ENCODE results near the gene CUEDC1.
"Not testable (repeated sequence)": the region's sequence is repeated elsewhere in the genome, so short reads cannot be mapped to it uniquely, and the experiment has no call there.

CUEDC1 gene

DNA sequence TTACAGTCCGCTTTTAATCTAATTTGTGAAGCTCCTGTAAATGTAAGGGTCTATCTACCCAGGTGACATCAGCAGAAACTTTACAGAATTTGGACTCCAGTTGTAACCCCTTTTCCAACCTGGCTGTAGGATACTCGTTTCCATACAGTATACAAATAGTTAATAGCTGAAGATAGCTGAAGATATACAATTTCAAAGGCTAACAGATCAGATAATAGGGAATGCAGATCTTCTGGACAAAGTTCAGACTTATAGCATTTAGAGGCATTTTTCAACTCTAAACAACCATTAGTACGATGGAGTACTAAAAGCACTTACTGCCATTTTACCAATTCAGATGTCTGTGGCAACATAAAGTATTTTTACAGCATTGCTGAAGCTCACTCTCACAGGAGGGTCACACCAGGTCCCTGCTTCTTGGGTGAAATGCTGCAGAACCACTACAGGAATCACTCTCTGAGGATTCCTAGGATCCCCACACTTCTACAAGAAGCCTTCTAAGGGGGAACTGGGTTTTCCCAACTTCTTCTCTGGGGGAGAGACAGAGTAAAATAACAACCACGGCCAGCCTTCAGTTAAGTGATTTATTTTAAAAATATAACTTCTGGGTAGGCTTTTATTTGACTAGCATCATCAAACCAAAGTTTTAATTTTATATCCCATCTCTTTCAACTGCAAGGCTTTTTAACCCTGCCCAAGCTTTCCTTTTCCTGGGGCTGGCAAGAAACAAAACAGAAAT, 29.9 kb upstream of the CUEDC1 start:
- no peak for DNase-seq

- DNase-seq, result no peak
These were observed 29.2 kb upstream of the CUEDC1 start for GRCh38 chr17:57984261-57984890.

- DNase-seq, result no peak
These were observed 28.2 kb upstream of the CUEDC1 start for GRCh38 chr17:57983446-57983845.

DNA sequence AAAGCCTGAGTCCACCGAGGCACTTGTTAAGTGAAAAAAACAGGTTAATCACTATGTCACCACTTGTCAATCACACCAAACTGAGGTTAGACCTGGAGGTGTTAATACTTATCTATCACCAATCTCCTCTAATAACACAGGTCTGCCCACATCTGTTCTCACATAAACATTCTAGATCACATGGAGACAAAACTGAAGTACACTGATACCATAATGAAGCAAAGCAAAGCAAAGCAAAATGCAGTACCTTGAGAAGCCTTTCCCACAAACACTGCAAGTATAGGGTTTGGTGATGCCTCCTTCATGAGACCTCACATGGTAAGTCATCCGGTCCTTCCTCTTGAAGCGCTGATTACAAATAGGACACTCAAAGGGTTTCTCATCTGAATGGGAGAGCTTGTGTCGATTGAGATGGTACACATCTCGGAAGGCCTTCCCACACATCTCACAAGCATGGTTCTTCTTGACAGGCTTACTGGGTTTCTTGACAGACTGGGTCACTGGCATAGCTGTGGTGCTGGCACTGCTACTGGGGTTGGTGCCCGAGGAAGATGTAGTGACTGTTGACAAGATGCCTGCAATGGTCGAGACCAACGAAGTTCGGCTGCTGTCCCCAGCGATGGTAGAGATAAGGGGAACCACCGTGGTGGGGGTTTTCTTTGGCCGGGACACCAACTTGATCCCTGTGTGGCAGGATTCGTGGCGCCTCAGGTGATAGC, 27.4 kb upstream of the CUEDC1 start:
- no peak for DNase-seq

GRCh38 chr17:57980522-57980921, 25.3 kb upstream of the CUEDC1 start:
- no peak for DNase-seq

DNA sequence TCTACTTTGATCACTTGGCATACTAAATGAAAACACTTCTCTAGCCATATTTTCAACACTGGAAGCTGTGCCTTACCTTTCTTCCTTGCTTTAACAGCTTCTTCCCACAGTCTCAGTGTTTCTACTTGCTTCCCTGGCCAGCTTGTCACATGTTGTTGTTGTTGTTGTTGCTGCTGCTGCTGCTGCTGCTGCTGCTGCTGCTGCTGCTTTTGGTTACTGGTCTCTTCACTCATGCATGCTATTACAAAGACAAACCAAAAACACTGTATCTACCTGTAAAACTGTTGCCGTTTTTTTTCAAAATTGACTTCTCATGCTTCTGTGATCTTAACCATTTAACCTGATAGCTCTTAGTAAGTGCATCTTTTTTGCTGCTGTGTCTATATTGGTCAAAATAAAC, 23.9 kb upstream of the CUEDC1 start:
- no peak for DNase-seq

DNA sequence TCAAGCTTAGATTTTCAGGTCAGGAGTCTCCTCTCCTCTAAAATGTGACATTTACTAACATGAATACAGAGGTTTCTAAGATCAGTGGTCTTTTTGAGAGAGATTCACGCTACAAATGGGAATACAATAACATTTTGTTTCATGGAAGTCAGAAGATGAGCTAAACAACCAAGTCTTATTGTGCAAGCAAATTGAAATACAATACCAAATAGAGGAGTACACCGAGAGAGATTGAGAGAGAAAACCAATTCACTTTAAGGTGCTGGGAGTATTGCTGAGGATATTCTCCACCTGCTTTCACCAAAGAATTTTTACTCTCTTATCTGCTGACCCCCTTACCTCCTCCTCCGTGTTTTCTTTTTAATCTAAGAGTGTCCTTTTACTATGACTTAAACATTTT, 21.4 kb upstream of the CUEDC1 start:
- DNase-seq, result no peak

DNA sequence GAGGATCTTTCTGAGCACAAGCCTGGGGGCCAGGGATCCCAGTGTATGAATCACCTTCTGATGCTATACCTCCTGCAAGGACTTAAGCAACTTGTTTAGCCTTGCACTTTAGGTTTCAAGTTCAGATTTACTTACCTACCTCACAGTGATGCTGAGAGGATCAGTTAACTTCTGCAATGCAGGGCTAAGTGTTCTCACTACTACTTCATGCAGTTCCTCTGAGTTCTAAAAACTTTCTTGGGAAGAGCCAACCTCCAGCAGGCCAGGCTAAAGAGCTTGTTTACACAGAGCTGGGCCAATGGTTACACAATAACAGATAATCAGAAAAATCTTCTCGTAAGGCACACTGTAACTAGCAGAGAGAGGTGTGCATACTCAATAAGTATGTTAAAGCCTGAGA, 19.8 kb upstream of the CUEDC1 start:
- DNase-seq, result no peak

DNA sequence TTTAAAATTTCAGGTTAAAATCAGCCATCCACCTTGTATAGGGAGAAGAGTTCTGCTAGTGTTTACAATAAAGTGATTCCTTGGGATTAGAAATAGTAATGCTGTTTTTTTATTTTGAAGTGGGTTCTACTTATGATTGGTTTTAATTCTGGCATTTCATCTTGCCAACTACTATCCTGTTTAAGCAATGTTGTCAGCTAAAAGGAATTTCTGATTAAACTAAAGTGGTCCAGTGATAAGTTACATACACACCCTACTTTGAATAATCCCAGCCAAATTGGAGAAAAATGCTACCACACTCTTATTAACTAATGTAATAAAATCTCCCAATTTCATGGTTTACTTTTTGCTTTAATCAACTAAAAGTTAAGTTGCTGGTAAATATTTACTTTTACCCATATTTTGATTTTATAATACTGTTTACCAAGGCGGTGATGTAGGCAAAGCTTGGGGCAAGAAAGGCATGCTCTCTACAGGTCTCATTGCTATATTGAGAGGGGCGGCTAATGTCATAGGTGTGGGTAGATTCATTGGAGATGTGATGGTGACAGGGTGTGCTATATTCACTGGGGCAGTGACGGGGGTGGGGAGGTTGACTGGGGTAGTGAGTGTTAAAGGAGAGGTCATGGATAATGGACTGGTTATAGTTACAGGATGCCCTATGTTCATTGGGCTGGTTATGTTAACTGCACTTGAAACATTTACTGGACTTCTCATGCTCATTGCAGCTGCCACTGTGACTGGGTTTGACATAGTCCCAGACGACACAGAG, 19.0 kb upstream of the CUEDC1 start:
- not testable (repeated sequence) for DNase-seq

DNA sequence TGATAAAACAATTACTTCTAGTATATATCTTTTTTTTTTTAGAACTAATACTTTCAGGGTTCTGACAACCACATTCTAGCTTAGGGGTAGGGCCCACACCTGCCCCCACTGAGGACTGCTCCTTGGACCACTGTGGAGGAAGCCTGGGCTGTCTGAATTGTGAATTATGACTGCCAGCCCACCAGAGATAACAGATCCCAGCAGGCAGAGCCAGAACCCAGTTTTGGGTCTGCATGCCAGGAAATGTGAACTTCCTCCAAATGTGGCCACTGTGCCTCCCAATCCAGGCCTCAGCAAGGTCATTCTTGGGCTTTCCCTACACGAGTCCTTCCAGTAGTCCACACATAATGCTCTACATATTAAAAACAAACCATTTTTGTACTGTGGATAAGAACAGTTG, 16.9 kb upstream of the CUEDC1 start:
- no peak for DNase-seq

- DNase-seq, result no peak
These were observed 16.4 kb upstream of the CUEDC1 start for GRCh38 chr17:57971572-57971971.

- no peak for DNase-seq
These were observed 15.5 kb upstream of the CUEDC1 start for GRCh38 chr17:57970710-57971109.

DNA sequence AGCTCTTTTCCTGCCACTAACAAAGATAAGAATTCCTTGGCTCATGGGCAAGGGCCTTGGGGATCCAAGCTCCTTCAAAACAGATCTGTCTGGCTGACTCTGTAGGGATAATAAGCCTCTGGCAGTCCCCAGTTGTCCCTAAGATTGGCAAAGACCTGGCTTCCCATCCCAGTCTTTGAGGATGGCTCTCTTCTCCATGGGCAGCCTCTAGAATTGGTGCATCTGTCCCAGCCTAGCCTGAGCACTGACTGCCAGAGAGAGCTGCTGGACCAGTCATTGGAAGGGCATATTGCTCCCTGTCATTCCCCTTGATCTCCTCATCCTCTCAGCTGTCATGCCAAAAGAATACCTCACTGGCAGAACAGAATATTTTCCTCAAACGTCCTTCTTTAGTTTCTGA, 13.2 kb upstream of the CUEDC1 start:
- DNase-seq, result no peak

DNA sequence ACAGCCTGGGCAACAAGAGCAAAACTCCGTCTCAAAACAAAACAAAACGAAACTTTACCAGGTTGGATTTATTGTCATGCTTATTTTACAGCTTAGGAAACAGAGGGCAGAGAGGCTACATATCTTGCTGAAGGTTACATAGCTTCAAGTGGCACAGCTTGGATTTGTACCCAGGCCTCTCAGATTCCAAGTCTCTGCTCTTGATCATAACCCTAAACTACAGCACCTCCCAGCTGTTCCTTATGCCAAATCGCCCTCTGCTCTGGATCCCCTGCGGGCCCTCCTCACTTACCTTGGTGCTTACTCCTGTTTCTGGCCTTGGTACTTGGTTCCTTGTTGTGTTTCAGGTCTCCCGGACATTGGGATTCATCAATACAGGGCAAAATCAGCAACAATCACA, 11.7 kb upstream of the CUEDC1 start:
- DNase-seq, result no peak

GRCh38 chr17:57966246-57966645, 11.0 kb upstream of the CUEDC1 start:
- no peak for DNase-seq

DNA sequence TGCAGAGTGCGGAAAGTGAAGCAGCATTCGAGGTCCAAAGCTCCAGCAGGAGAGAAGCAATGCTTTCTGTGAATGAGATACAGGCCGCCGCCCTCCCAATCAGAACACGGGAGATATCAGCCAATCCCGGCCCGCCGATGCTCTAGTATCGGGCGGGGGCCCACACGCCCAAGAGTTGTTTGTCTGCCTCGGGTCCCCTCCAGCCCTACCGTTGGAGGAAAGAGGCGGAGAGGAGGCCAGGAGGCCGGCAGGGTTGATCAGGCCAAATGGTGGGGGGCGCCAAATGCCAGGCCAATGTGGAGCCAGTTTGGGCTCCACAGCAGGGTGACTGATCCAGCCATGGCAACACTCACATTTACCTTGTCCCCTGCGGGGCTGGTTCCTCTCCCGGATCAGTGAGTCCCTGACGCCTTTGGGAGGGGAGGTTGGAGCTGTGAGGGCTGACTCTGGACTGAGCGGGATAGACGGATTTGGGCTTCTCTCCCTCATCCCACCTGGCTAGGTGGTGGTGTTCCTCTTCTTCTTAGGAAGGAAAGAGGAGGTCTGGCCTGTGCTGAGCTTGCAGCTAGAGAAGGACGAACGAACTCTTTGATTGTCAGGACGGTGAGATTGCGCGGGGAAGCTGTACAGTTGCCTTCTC, 10.4 kb upstream of the CUEDC1 start:
- no peak for DNase-seq

DNA sequence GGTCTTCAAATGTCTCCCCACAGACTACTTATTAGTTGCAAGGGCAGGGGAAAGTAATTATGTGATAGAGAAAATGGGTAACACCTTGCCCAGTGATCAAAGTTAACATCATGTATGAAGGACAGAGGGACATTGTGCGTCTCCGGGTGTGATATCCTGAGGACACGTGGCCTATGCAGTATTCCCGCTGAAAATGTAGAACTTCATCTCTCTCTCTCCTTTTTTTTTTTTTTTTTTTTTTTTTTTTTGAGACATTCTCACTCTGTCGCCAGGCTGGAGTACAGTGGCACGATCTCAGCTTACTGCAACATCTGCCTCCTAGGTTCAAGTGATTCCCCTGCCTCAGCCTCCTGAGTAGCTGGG, 7.9 kb upstream of the CUEDC1 start:
- no peak for DNase-seq

GRCh38 chr17:57962279-57963148, 7.3 kb upstream of the CUEDC1 start:
- DNase-seq, result no peak

GRCh38 chr17:57959929-57960328, 4.7 kb upstream of the CUEDC1 start:
- DNase-seq, result no peak

GRCh38 chr17:57958391-57958790, 3.2 kb upstream of the CUEDC1 start:
- not testable (repeated sequence) for DNase-seq

DNA sequence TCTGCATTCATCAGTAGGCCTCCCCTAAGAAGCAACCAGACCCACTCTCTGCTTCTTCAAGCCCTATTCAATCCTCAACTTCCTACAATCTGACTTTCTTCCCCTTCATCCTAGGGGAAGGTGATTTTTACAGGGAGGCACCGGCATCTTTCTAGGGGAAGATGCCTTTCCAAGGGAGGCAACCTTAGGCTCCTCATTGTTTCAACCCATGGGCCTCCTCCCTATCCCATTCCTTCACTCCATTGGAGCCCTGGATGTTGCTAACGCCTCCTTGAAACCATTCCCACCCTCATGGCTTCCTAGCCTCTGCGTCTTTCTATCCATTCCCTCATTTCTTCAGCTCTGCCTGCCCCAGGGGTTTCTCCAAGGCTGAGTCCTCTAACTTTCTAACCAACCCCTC, 2.7 kb upstream of the CUEDC1 start:
- DNase-seq, result no peak
